MG63 (cell line): ENCODE data around the gene CSF1. TPM values are rescaled to one million over a fixed set of nuclear protein-coding genes. Genes with fewer than 3 reads are reported as not detected.

Experiments
- DNase-seq: peaks from one replicate; pipeline ENCODE4 v3.0.0-alpha.2; 2020
- H3K27me3 ChIP-seq: fragments of 250-450 bp; sonication (Bioruptor Pico); 2 replicates; pipeline ENCODE4 v1.5.1; 2020; ENCODE audit warnings: mild to moderate bottlenecking, moderate library complexity
- H3K36me3 ChIP-seq: fragments of 250-450 bp; sonication (Bioruptor Pico); 2 replicates; pipeline ENCODE4 v1.5.1; 2020; ENCODE audit warnings: mild to moderate bottlenecking, moderate library complexity
- H3K4me3 ChIP-seq: fragments of 250-450 bp; sonication (Bioruptor Pico); 2 replicates; pipeline ENCODE4 v1.5.1; 2020; ENCODE audit warnings: mild to moderate bottlenecking, moderate library complexity
- H3K9me3 ChIP-seq: fragments of 250-450 bp; sonication (Bioruptor Pico); 2 replicates; pipeline ENCODE4 v1.5.1; 2020; ENCODE audit warnings: mild to moderate bottlenecking, moderate library complexity
- total RNA-seq: library from RNA; depleted of rRNA; stranded (reverse); fragments of >200 nt; shearing (Covaris generic); gene quantifications from 2 replicates; pipeline ENCODE4 v1.2.3, GENCODE V29; 2014; ENCODE audit warnings: low replicate concordance

Gene CSF1
- total RNA-seq, 1 experiment from 2014 or later, result 155 TPM

DNA sequence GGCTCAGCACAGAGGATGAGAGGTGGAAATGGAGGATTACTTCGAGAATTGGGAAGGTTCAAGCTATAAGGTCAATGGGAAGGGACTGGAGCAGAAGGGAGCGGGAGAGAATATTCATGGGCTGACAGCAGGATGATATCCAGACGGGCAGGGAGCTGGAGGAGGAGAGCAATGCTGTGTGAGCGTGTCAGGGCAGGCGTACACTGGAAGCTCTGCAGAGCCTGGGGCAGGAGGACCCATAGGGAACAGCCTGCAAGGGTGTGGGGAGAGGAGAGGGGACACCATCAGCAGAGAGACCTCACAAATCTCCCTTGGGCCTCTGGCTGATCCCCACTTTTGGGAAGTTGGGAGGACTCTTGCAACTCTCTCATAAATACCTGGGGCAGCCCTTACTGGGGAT lies 13.7 kb downstream of the CSF1 start:
- H3K9me3 ChIP-seq, result peaks cover 7% of the 10 kb centered on the region
- H3K4me3 ChIP-seq, result no peak overlapping the region
- H3K36me3 ChIP-seq, result peaks cover 100% of the 10 kb centered on the region
- DNase-seq, result no peak
- no peaks in the 10 kb centered on the region for H3K27me3 ChIP-seq

DNA sequence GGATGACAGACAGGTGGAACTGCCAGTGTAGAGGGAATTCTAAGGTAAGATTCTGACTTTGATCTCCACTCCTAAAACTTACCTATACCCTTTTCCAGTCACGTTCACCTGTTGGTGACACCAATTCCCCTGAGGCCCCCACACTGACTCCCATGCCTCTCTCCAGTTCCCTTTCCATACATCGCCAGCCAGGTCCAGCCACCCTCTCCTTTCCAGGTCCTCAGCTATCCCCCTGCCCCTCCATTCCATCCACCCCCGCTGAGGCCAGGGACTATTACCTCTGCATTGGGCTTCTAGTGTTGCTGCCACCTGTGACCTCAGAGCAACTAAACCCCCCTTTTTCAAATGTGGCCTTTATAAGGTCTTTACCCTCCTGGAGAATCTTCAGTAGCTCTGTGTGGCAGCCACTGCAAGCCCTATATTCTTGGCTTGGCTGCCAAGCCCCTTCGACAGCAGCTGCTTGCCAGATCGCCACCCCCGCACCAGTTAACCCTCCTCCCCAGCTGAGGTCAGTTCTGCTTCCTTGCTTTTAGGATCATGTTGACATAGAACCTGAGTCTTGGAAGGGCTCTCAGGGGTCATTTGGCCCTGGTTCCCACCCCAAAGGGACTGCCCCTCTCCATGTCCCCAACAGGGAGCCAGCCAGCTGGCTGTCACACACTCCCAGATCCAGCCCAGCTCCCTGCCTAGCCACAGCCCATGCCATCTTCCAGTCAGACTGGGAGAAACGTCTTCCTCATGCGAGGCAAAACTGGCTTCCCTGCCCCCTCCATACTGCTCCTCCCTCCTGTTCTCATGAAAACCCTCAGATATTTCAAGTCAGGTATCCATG lies 14.7 kb downstream of the CSF1 start:
- Histone ChIP-seq H3K9me3 (peaks cover 7% of the 10 kb centered on the region), H3K27me3 (no peaks in the 10 kb centered on the region), H3K4me3 (no peak overlapping the region), H3K36me3 (peaks cover 100% of the 10 kb centered on the region)
- no peak for DNase-seq

DNA sequence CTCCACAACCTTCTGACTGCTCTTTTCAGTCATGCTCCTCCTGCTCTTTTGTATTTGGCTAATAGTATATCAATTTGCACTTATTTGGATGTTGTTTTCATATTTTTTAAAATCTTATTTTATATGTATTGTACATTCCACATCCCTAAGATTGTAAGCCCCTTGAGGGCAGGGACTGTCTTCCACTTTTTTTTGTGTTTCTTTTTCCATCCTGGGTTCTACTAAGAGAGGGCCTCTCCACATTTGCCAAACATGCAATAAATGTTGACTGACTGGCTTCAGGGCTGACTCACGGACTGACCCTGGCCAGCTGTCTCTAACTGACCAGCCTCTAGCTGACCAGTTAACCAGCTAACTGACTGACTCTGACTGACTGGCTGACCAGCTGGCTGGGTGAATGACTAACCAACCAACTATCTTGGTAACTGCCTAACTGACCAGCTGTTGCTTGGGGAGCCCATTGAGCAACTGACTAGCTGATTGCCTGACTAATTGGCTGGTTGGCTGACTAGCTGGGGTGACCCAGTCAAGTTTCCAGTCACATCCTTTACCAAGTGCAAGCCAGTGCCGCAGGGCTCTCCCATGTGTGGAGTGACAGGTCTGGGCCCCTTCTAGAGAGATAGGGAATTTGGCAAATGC lies 16.1 kb downstream of the CSF1 start:
- Histone ChIP-seq H3K4me3 (no peak overlapping the region), H3K27me3 (no peaks in the 10 kb centered on the region), H3K9me3 (peaks cover 7% of the 10 kb centered on the region), H3K36me3 (peaks cover 100% of the 10 kb centered on the region)
- peak; percentile 92 for DNase-seq

DNA sequence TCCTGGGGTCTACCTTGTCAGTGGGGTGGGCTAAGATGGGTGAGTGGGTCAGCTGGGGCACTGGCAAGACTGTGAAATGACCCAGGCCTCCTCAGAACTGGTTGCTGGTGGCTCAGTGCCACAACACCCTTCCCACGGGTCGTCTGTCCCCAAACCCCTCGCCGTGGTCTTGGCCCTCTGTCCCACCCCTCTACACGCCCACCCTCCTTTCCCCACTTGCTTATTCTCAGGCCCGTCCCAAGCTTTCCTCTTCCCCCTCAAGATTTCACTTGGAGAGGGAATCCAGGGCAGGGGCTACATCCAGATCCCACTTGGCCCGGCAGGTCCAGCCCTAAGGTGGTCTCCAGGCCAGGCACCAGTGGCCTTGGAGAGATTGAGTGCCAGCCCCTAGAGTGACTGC lies 16.7 kb downstream of the CSF1 start:
- H3K27me3 ChIP-seq, result no peaks in the 10 kb centered on the region
- no peak overlapping the region for H3K4me3 ChIP-seq
- H3K9me3 ChIP-seq, result peaks cover 7% of the 10 kb centered on the region
- DNase-seq, result no peak
- peaks cover 99% of the 10 kb centered on the region for H3K36me3 ChIP-seq

DNA sequence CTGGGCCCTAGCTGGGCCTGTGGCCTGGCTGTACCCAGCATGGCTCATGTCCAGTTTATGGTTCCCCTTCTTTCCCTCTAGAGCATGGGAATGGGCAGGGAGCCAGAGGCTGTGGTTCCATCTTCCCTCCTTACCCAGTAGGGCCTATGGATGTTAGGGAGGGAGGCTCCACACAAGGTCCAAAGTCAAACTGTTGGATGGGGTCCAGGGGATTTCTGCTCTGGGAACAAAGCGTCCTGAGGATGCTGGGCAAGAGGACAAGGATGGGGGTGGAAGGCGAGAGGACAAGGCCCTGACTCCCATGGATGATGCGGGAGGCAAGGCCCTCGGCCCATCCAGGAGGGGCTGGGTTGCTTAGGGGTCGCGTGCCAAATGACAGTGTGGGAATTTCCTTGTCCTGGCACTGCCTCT lies 17.3 kb downstream of the CSF1 start:
- Histone ChIP-seq H3K36me3 (peaks cover 94% of the 10 kb centered on the region), H3K9me3 (peaks cover 7% of the 10 kb centered on the region), H3K27me3 (no peaks in the 10 kb centered on the region), H3K4me3 (no peak overlapping the region)
- peak; percentile 83 for DNase-seq

DNA sequence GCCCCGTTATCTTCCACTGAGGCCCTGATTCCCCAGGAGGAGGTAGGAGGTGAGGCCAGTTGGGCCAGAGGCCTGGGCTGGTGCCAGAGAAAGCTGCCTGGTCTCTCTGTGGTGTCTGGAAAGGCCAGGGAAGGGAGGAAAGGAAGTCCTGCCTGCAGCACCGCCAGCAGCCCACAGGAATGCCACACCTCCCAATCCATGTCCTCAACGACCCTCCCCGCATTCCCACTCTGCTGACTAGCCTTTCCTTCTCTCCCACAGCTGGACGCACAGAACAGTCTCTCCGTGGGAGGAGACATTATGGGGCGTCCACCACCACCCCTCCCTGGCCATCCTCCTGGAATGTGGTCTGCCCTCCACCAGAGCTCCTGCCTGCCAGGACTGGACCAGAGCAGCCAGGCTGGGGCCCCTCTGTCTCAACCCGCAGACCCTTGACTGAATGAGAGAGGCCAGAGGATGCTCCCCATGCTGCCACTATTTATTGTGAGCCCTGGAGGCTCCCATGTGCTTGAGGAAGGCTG lies 18.0 kb downstream of the CSF1 start:
- Histone ChIP-seq H3K36me3 (peaks cover 86% of the 10 kb centered on the region), H3K4me3 (no peak overlapping the region), H3K27me3 (no peaks in the 10 kb centered on the region), H3K9me3 (peaks cover 7% of the 10 kb centered on the region)
- DNase-seq, result peak; percentile 81

DNA sequence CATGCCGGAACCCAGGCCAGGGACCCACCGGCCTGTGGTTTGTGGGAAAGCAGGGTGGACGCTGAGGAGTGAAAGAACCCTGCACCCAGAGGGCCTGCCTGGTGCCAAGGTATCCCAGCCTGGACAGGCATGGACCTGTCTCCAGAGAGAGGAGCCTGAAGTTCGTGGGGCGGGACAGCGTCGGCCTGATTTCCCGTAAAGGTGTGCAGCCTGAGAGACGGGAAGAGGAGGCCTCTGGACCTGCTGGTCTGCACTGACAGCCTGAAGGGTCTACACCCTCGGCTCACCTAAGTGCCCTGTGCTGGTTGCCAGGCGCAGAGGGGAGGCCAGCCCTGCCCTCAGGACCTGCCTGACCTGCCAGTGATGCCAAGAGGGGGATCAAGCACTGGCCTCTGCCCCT lies 18.5 kb downstream of the CSF1 start:
- Histone ChIP-seq H3K4me3 (no peak overlapping the region), H3K36me3 (peaks cover 81% of the 10 kb centered on the region), H3K27me3 (no peaks in the 10 kb centered on the region), H3K9me3 (peaks cover 7% of the 10 kb centered on the region)
- DNase-seq, result no peak

DNA sequence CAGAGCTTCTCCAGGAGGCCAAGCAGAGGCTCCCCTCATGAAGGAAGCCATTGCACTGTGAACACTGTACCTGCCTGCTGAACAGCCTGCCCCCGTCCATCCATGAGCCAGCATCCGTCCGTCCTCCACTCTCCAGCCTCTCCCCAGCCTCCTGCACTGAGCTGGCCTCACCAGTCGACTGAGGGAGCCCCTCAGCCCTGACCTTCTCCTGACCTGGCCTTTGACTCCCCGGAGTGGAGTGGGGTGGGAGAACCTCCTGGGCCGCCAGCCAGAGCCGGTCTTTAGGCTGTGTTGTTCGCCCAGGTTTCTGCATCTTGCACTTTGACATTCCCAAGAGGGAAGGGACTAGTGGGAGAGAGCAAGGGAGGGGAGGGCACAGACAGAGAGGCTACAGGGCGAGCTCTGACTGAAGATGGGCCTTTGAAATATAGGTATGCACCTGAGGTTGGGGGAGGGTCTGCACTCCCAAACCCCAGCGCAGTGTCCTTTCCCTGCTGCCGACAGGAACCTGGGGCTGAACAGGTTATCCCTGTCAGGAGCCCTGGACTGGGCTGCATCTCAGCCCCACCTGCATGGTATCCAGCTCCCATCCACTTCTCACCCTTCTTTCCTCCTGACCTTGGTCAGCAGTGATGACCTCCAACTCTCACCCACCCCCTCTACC lies 19.1 kb downstream of the CSF1 start:
- no peak for DNase-seq
- Histone ChIP-seq H3K27me3 (no peaks in the 10 kb centered on the region), H3K4me3 (no peak overlapping the region), H3K9me3 (peaks cover 7% of the 10 kb centered on the region), H3K36me3 (peaks cover 76% of the 10 kb centered on the region)

DNA sequence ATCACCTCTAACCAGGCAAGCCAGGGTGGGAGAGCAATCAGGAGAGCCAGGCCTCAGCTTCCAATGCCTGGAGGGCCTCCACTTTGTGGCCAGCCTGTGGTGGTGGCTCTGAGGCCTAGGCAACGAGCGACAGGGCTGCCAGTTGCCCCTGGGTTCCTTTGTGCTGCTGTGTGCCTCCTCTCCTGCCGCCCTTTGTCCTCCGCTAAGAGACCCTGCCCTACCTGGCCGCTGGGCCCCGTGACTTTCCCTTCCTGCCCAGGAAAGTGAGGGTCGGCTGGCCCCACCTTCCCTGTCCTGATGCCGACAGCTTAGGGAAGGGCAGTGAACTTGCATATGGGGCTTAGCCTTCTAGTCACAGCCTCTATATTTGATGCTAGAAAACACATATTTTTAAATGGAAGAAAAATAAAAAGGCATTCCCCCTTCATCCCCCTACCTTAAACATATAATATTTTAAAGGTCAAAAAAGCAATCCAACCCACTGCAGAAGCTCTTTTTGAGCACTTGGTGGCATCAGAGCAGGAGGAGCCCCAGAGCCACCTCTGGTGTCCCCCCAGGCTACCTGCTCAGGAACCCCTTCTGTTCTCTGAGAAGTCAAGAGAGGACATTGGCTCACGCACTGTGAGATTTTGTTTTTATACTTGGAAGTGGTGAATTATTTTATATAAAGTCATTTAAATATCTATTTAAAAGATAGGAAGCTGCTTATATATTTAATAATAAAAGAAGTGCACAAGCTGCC lies 19.8 kb downstream of the CSF1 start:
- Histone ChIP-seq H3K36me3 (peaks cover 69% of the 10 kb centered on the region), H3K27me3 (no peaks in the 10 kb centered on the region)
- no peak for DNase-seq

DNA sequence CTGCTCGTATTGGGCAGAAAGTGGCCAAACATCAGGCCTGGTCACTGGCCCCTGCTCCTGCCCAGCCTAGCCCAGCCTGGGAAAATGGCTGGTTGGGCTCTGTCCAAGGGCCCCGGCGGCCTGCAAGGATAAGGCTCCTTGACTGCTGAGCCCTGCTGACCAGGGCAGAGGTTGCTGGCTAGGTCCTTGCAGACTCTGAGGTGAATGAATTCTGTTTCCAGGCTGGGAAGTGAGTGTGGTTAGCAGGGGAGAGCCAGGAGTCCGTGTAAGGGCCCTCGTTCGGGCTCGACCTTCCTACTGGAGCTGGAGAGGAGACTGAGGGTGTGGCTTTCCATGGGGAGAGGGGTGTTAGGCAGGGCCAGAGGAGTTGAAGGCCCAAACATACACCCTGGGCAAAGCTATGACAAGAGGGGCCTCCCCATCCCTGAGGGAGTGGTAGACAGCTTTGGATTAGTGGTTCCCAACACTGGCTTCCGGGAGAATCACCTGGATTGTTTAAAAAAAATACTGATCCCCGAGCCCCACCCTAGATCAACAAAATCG lies 20.6 kb downstream of the CSF1 start:
- H3K36me3 ChIP-seq, result peaks cover 60% of the 10 kb centered on the region
- DNase-seq, result peak; percentile 85
- peaks cover 9% of the 10 kb centered on the region for H3K9me3 ChIP-seq
- no peaks in the 10 kb centered on the region for H3K27me3 ChIP-seq
- H3K4me3 ChIP-seq, result no peak overlapping the region

More for the DNA sequence above, 19.8 kb downstream of the CSF1 start:
- H3K9me3 ChIP-seq, result peaks cover 7% of the 10 kb centered on the region
- no peak overlapping the region for H3K4me3 ChIP-seq

DNA sequence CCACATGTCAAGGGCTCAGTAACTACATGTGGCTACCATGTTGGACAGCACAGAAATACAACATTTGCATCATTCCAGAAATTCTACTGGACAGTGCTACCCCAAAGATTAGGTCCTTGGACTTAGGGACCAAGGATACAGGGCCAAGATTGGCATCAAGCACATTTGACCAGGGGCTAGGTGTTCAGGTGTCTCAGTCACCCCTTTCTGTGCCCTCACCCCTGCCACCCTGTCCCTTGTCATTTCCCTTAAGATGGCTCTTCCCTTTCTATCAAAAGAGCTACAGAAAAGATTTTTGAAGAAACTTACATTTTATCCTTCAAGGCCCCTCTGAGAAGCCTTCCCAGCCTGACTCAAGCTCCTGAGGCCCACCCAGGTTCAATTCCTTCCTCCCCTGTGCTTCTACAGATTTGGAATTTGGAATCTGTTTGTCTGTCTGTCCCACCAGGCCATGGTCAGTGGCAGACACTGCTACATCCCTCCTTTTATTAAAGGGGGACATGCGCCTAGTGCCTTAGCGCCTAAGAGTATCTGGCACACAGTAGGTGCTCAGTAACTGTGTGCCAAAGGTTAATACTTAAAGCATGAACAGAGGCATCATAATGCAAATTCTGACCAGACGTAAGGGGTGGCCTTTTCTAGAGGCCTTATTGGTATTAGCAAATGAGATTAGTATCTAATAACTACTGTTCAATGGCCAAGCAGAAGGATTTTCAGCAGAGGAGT lies 21.4 kb downstream of the CSF1 start:
- no peaks in the 10 kb centered on the region for H3K27me3 ChIP-seq
- H3K4me3 ChIP-seq, result no peak overlapping the region
- DNase-seq, result no peak
- H3K36me3 ChIP-seq, result peaks cover 52% of the 10 kb centered on the region
- H3K9me3 ChIP-seq, result peaks cover 16% of the 10 kb centered on the region

DNA sequence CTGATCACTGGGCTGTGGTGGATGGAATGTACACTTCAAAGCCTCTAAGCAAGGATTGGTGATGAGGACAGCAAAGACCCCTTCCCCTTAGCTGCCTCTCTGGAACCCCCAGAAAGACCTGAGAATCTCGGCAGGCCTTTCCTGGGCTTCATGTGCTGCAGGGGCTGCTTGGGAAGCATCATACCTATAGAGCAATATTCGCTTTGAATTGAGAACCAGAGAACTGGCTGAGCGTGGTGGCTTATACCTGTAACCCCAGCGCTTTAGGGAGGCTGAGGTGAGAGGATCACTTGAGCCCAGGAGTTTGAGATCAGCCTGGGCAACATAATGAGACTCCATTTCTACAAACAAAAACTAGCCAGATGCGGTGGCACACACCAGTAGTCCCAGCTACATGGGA lies 22.0 kb downstream of the CSF1 start:
- no peak overlapping the region for H3K4me3 ChIP-seq
- no peak for DNase-seq
- H3K9me3 ChIP-seq, result peaks cover 22% of the 10 kb centered on the region
- peaks cover 46% of the 10 kb centered on the region for H3K36me3 ChIP-seq
- H3K27me3 ChIP-seq, result no peaks in the 10 kb centered on the region

DNA sequence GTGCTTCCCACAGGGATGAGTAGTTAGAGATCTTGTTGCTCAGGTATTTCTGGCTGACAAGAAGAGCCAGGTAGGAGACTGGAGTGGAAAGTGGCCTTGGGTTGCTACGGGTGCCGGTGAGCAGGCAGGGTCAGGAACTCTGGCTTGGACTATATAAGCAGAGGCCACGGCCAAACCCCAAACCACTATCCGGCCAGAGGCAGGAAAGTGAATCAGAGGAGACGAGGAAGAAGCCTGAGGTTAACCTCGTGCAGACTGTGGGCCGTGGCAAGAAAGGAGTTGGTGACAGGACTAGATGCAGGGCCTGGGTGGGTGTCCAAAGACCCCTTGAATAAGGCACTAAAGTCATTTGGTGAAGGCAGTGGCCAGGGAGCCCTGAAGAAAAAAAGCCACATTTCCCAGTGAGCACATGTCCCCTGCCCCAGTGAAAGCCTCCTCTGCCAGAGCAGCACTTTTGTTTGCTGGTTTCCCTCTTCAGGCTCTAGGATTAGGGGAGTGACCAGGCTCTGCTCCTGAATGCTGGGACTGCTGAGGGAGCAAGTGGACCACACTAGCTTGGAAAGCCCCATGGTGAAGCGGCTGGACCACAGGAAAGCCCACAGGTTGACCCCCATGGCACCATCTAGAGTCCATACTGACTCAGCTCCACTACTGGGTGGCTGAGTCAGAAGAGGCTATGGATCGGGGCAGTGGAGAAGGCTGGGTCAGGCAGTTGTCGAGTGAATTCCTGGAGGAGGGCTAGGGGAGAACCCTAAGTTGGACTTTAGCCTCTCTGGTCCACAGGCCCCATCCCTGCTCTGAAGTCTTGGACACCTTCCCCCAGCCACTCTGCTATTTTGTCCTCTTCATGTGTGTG lies 23.4 kb downstream of the CSF1 start:
- Histone ChIP-seq H3K27me3 (no peaks in the 10 kb centered on the region), H3K4me3 (no peak overlapping the region), H3K9me3 (peaks cover 30% of the 10 kb centered on the region), H3K36me3 (peaks cover 32% of the 10 kb centered on the region)
- peak; percentile 99 for DNase-seq

DNA sequence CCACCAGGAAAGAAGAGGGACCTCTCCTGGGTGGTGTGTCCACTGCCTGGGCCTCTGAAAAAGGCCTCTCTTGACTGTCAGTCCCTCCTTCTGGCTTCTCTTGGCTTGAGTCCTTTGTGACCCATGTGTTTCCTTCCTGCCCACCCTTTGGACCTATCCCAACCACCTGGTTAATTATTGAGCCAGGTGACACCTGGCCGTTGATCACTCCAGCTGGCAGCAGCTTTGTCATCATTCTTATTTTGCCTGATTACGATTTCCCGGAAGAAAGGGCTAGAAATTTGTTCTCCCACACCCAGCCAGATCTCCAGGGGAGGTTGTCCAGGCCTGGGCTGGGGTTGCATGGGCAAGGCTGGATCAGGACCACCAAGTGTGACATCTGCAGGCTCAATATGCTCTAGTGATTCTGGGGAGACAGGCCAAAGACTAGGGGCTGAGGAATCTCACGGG lies 24.8 kb downstream of the CSF1 start:
- Histone ChIP-seq H3K4me3 (no peak overlapping the region), H3K36me3 (peaks cover 18% of the 10 kb centered on the region), H3K9me3 (peaks cover 30% of the 10 kb centered on the region), H3K27me3 (no peaks in the 10 kb centered on the region)
- DNase-seq, result no peak

DNA sequence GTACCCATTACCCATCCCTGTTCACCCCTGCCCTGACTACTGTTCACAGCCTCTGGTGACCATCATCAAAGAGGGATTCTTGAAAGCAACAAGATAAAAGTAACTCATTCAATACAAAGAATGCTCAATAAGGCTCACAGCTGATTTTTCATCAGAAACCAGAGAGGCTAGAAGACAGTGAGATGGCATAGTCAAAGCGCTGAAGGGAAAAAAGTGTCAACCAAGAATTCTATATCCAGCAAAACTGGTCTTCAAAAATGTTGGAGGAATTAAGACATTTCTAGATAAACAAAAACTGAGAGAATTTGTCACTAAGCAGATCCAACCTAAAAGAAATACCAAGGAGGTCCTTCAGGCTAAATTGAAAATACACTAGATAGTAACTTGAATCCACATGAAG lies 27.1 kb downstream of the CSF1 start:
- Histone ChIP-seq H3K27me3 (no peaks in the 10 kb centered on the region), H3K9me3 (peaks cover 30% of the 10 kb centered on the region), H3K4me3 (no peak overlapping the region), H3K36me3 (no peaks in the 10 kb centered on the region; the same call in 1 of the 2 replicates)
- no peak for DNase-seq
